IMR-90 (cell line): Measurements from ENCODE around the gene GANC.

Experiments used
- FOS ChIP-seq: fragments of 150-350 bp; IDR thresholded peaks from 2 replicates; pipeline ENCODE4 v1.6.1; 2016; ENCODE audit warnings: low read depth, low read length
- RFX5 ChIP-seq: IDR thresholded peaks from 2 replicates; pipeline ENCODE4 v1.8.0; 2012; ENCODE audit warnings: low read depth, mild to moderate bottlenecking, low read length, moderate library complexity
- TF ChIP-seq, protein P1 (sequence below): conservative IDR thresholded peaks from 2 replicates; pipeline ENCODE4 v1.5.1; 2012; ENCODE audit warnings: mild to moderate bottlenecking, low read depth, low read length, improper control_type of control experiment

DNA sequence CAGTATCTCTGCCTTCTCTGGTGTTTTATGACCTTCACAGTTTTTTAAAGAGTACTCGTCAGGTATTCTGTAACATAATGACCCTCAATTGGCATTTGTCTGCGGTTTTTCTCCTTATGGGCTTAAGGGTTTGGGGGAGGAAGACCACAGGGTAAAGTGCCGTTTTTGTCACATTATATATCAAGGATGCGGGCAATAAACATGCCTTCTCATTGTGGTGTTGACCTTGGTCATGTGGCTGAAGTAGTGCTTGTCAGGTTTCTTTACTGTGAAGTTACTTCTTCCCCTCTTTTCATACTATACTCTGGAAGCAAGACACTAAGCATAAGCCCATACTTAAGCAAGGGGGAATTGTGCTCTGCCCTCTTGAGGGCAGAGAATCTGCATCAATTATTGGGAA, 102.9 kb downstream of the GANC start:
- TF ChIP-seq, protein P1, sequence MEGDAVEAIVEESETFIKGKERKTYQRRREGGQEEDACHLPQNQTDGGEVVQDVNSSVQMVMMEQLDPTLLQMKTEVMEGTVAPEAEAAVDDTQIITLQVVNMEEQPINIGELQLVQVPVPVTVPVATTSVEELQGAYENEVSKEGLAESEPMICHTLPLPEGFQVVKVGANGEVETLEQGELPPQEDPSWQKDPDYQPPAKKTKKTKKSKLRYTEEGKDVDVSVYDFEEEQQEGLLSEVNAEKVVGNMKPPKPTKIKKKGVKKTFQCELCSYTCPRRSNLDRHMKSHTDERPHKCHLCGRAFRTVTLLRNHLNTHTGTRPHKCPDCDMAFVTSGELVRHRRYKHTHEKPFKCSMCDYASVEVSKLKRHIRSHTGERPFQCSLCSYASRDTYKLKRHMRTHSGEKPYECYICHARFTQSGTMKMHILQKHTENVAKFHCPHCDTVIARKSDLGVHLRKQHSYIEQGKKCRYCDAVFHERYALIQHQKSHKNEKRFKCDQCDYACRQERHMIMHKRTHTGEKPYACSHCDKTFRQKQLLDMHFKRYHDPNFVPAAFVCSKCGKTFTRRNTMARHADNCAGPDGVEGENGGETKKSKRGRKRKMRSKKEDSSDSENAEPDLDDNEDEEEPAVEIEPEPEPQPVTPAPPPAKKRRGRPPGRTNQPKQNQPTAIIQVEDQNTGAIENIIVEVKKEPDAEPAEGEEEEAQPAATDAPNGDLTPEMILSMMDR: no peak
- no peak for TF ChIP-seq FOS
- no peak for TF ChIP-seq RFX5
